ENCODE measurements around the gene CCDC187. TPM values are rescaled to one million over a fixed set of nuclear protein-coding genes. Genes with fewer than 3 reads are reported as not detected.

The CCDC187 gene
- total RNA-seq, 2 donors from 2014 or later, result 0.04 to 0.09 TPM

GRCh38 chr9:136209232-136209631 is 94.7 kb downstream of the CCDC187 start:
- Histone ChIP-seq H3K9ac (ENCODE audit: extremely low read depth, low read length, poor library complexity, severe bottlenecking) (no peak overlapping the region), H3K9me3 (ENCODE audit: control insufficient read depth, low read length) (peaks cover 8% of the 10 kb centered on the region), H3K4me1 (ENCODE audit: control insufficient read depth, insufficient read depth, low read length) (no peaks in the 10 kb centered on the region), H3K27ac (ENCODE audit: low read depth, low read length) (no peak overlapping the region), H3K27me3 (ENCODE audit: control insufficient read depth, insufficient read depth, low read length, poor library complexity, severe bottlenecking) (peaks cover 19% of the 10 kb centered on the region), H3K36me3 (ENCODE audit: control insufficient read depth, insufficient read depth, low read length) (peaks cover 12% of the 10 kb centered on the region), H3K4me3 (ENCODE audit: low read length) (no peak overlapping the region)
- DNase-seq, result no peak
- Mint-ChIP-seq H3K4me1 (no peaks in the 10 kb centered on the region), H3K9me3 (peaks cover 3% of the 10 kb centered on the region), H3K27me3 (ENCODE audit: insufficient read depth) (peaks cover 7% of the 10 kb centered on the region), H3K27ac (no peak overlapping the region), H3K36me3 (ENCODE audit: low read depth) (peaks cover 24% of the 10 kb centered on the region), H3K4me3 (no peak overlapping the region)
- TF ChIP-seq, protein P1, sequence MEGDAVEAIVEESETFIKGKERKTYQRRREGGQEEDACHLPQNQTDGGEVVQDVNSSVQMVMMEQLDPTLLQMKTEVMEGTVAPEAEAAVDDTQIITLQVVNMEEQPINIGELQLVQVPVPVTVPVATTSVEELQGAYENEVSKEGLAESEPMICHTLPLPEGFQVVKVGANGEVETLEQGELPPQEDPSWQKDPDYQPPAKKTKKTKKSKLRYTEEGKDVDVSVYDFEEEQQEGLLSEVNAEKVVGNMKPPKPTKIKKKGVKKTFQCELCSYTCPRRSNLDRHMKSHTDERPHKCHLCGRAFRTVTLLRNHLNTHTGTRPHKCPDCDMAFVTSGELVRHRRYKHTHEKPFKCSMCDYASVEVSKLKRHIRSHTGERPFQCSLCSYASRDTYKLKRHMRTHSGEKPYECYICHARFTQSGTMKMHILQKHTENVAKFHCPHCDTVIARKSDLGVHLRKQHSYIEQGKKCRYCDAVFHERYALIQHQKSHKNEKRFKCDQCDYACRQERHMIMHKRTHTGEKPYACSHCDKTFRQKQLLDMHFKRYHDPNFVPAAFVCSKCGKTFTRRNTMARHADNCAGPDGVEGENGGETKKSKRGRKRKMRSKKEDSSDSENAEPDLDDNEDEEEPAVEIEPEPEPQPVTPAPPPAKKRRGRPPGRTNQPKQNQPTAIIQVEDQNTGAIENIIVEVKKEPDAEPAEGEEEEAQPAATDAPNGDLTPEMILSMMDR (conservative IDR thresholded peaks at IDR 0.05), result no peak
- 92 to 95% methylated on average over 14 to 17 of the region's 17 CpGs for WGBS, 2 experiments (ENCODE audit: insufficient coverage in 1 of 2, insufficient read length in 1 of 2)

- H3K27ac ChIP-seq (ENCODE audit: low read depth, low read length), result no peak overlapping the region
- H3K9me3 ChIP-seq (ENCODE audit: control insufficient read depth, low read length), result peaks cover 2% of the 10 kb centered on the region
- TF ChIP-seq, protein P1 (conservative IDR thresholded peaks at IDR 0.05), result no peak
- H3K9ac ChIP-seq (ENCODE audit: extremely low read depth, low read length, poor library complexity, severe bottlenecking), result no peak overlapping the region
- no peak overlapping the region for H3K27ac Mint-ChIP-seq
- peaks cover 25% of the 10 kb centered on the region for H3K27me3 ChIP-seq (ENCODE audit: control insufficient read depth, insufficient read depth, low read length, poor library complexity, severe bottlenecking)
- WGBS, 2 experiments (ENCODE audit: insufficient coverage in 1 of 2, insufficient read length in 1 of 2), result 93 to 98% methylated on average over 16 to 17 of the region's 17 CpGs
- no peaks in the 10 kb centered on the region for H3K4me1 ChIP-seq (ENCODE audit: control insufficient read depth, insufficient read depth, low read length)
- H3K4me3 Mint-ChIP-seq, result no peak overlapping the region
- H3K27me3 Mint-ChIP-seq (ENCODE audit: insufficient read depth), result peaks cover 12% of the 10 kb centered on the region
- peaks cover 18% of the 10 kb centered on the region for H3K36me3 Mint-ChIP-seq (ENCODE audit: low read depth)
- H3K9me3 Mint-ChIP-seq, result peaks cover 1% of the 10 kb centered on the region
- H3K4me1 Mint-ChIP-seq, result no peaks in the 10 kb centered on the region
- no peak for DNase-seq
- peaks cover 6% of the 10 kb centered on the region for H3K36me3 ChIP-seq (ENCODE audit: control insufficient read depth, insufficient read depth, low read length)
- H3K4me3 ChIP-seq (ENCODE audit: low read length), result no peak overlapping the region
These were observed 95.2 kb downstream of the CCDC187 start for GRCh38 chr9:136208675-136209074.

DNA sequence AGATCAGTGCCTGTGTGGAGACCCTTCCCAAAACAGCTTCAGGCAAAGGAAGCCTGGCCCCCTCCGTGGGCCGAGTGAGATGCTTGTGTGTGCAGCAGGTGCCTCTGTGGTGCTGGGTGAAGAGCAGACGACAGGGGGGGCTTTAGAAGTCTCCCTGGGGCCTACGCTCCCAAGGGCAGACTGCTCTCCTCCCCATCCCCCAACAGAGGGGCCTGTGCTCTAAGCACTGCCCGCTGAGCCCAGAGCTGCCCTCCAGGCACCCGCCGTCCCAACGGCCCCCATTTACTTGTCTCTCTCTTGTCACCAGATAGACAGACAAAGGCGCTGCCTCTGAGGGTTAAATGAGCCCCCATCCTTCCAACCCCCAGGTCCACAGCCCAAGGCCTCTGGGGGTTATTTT is 96.3 kb downstream of the CCDC187 start:
- Mint-ChIP-seq H3K4me1 (no peaks in the 10 kb centered on the region), H3K9me3 (no peaks in the 10 kb centered on the region), H3K36me3 (ENCODE audit: low read depth) (peaks cover 7% of the 10 kb centered on the region), H3K4me3 (no peak overlapping the region), H3K27me3 (ENCODE audit: insufficient read depth) (peaks cover 21% of the 10 kb centered on the region), H3K27ac (no peak overlapping the region)
- Histone ChIP-seq H3K9ac (ENCODE audit: extremely low read depth, low read length, poor library complexity, severe bottlenecking) (no peak overlapping the region), H3K27ac (ENCODE audit: low read depth, low read length) (no peak overlapping the region), H3K36me3 (ENCODE audit: control insufficient read depth, insufficient read depth, low read length) (no peaks in the 10 kb centered on the region), H3K4me3 (ENCODE audit: low read length) (no peak overlapping the region), H3K9me3 (ENCODE audit: control insufficient read depth, low read length) (no peaks in the 10 kb centered on the region), H3K4me1 (ENCODE audit: control insufficient read depth, insufficient read depth, low read length) (no peaks in the 10 kb centered on the region), H3K27me3 (ENCODE audit: control insufficient read depth, insufficient read depth, low read length, poor library complexity, severe bottlenecking) (peaks cover 34% of the 10 kb centered on the region)
- DNase-seq, result no peak
- 90 to 93% methylated on average over 2 to 9 of the region's 9 CpGs for WGBS, 2 experiments (ENCODE audit: insufficient coverage in 1 of 2, insufficient read length in 1 of 2)
- TF ChIP-seq, protein P1 (conservative IDR thresholded peaks at IDR 0.05), result no peak

Data from endodermal cell (in vitro differentiated cells).